Activated CD8-positive, alpha-beta memory T cell treated with anti-CD3 and anti-CD28 coated beads, Interleukin-2, amount 50 U/mL, for 24 hours (primary cell): ENCODE results near the gene TMEM63A.
"Not testable (repeated sequence)": the region's sequence is repeated elsewhere in the genome, so short reads cannot be mapped to it uniquely, and the experiment has no call there.

ENCODE experiments used
- DNase-seq: peaks from one replicate; pipeline ENCODE4 v3.0.0-alpha.2; 2020; ENCODE audit errors: extremely low read depth

Gene TMEM63A

DNA sequence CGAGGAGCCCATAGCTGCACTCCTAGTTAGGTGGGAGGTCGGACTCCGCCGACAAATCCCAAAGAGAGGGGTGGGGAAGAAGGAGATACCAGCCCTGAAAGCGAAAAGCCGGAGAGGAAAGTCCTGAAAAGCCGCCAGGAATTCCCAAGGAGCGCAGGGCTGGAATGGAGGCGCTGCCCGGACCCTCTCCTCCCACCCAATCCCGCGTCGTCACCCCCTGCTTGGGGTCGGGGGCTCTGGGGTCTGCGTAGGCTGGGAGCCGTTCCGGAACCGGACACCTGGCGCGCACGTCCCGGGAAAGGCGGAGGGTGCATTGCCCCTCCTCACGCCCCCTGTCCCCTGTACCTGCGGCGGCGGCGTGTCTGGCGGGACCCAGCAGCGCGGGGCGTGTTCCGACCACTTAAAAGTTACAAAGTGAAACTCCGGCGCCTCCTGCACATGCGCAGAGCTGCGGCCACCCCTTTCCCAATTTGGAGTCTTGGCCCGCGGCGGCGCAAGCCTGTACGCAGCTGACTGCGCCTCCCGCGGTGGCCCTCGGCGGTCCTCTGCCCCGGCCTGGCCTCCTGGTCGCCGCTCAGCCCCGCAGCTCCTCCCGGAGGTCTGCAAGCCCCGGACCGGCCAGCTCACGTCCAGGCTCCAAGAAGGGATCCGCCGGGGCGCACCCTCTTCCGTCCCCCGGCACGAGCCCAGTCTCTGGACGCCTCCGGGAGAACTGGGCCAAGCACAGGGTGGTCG is at the start of gene TMEM63A:
TMEM63A (minus strand) TSS at position 422 of the 735 bp plus-strand sequence. CDS start 4,800 bp downstream, outside the sequence.
- DNase-seq, result peak; percentile 79

DNA sequence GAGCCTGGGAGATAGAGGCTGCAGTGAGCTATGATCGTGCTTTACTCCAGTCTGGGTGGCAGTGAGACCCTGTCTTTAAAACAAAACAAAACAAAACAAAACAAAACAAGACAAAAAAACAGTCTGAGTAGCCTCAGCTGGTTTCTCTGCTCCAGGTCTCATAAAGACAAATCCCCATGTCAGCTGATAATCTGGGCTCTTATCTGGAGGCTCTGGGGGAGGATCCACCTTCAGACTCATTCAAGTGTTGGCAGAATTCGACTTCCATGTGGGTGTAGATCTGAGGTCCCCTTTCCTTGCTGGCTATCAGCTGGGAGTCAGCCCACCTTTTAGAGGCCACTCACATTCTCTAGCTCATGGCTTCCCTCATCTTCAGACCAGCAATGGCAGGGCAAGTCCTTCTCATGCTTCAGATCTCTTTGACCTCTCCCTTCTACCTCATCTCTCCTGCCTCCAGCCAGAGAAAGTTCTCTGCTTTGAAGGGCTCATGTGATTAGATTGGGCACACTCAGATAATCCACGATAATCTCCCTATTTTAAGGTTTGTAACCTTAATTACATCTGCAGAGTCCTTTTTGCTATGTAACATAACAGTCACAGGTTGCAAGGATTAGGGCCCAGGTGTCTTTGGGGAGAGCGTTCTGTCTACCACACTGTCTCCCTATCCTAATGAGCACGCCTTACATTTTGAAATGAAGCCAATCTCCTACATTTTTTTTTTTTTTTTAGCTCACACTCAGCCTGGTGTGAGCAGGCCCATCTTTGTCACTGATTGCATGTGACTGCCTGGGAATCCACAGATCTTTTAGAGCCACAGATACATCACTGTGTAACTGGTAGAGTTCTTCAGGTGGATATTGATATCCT is 49.3 kb upstream of the TMEM63A start:
- DNase-seq, result no peak

DNA sequence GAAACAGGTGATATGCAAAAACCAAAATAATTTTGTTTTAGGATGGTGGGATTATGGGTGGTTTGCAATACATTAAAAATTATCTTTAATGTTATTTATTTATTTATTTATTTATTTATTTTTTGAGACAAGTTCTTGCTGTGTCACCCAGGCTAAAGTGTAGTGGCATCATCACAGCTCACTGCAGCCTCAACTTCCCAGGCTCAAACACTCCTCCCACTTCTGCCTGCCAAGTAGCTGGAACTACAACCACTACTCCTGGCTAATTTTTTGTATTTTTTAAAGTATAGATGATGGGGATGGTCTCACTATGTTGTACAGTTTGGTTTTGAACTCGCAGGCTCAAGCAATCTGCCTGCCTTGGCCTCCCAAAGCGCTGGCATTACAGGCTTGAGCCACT is 48.4 kb upstream of the TMEM63A start:
- no peak for DNase-seq

DNA sequence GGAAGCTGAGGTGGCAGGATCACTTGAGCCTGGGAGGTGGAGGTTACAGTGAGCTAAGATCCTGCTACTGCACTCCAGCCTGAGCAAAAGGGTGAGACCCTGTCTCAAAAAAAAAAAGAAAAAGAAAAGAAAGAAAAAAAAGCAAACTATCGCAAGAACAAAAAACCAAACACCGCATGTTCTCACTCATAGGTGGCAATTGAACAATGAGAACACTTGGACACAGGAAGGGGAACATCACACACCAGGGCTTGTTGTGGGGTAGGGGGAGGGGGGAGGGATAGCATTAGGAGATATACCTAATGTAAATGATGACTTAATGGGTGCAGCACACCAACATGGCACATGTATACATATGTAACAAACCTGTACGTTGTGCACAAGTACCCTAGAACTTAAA is 47.3 kb upstream of the TMEM63A start:
- not testable (repeated sequence) for DNase-seq

DNA sequence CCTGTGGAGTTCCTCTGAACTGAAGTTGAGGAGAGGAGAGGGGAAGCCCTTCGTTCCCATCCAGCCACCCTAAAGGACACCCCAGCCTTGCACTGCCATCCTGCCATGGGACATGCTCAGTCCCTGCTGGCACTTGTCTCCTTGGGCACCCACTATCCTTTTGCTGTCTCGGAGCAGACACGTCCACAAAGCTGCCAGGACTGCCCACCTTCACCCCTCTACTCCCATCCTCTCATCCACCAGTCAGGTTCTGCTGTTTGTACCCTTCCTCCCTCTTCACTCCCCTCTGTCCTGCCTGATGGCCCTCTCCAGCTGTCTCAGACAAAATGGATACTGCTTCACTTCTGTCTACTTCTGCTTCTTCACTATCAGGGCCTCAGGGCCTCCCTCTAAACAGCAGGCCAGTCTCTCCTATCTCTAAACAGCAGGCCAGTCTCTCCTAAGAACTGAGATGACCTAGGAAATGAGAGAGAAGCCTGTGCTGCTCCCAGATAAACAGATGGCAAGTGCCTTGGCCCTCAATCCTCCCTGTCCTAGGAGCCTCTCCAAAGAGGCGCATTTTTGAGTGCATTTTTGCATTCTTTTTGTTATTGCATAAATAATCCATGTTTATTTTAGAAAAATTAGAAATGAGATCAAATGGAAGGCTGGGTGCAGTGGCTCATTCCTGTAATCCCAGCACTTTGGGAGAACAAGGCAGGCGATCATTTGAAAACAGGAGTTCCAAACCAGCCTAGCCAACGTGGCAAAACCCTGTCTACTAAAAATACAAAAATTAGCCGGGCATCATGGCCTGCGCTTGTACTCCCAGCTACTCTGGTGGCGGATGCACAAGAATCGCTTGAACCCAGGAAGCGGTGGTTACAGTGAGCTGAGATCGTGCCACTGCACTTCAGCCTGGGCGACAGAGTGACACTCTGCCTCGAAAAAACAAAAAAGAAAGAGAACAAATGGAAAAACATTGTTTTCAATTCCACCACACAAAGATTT is 46.3 kb upstream of the TMEM63A start:
- DNase-seq, result no peak

DNA sequence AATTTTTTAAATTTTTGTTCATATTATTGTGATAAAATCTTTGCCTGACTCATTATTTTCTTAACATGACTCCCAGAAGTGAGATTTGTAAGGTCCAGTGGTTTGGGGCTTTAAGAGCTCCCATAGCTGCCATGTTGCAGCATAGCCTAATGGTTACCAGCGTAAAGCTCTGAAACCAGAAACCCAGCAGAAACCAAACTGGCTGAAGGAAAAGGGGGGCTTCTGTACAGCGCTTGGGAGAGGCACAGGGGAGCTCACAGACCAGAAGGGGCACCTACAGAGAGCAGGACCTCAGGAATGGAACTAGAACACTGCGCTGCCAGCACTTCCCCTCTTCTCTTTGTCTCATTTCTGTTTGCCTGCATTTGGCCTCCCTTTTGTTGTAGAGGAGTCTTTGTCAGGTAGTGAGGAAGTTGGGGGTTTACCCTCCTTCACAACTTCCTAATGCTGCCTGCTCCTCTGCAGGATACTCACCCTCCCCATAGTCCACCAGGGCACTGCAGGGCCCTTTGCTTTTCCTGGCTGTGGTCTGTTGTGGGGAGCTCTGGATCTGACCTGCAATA is 44.5 kb upstream of the TMEM63A start:
- DNase-seq, result no peak

DNA sequence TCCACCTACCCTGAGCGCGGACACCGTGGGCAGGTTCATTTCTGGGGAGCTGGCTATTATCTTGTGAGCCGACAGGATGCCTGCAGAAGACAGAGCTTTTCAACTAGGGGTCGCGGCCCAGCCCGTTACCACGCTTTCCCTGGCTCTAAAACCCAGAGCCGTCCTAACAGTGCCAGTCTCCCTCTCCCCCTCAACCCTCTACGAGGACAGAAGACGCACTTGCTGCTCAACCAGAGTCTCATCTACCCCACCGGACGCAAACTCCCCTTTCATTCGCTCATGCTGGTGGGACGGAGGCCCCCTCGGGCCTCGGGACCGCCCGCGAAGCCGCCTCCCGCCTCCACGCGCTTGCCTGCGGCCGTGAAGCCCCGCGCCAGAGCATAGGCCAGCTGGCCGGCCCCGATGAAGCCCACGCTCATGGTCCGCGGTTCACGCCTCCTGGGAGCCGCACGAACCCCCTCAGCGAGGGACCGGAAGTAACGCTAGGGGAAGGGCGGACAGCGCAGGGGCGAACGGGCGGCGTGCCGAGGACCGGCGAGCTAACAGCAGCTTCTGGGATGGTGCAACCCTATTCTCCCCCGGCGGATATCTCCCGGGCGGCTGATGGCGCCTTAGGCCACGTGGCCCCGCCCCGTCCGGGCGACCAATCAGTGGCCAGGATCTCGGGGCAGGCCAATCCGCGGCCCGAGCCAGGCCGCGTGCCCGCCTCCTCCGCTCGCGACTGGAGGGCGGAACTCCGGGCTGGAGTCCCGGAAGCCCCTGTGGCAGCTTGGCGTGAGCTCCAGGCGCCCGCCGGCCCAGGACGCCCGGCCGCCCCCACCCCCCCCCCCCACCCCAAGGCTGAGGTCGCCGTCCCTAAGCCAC is 41.7 kb upstream of the TMEM63A start, which contains the start of gene PYCR2:
PYCR2 (minus strand) TSS at position 559 of the 864 bp plus-strand sequence; CDS start at position 419, 140 bp downstream.
- DNase-seq, result peak; percentile 83

DNA sequence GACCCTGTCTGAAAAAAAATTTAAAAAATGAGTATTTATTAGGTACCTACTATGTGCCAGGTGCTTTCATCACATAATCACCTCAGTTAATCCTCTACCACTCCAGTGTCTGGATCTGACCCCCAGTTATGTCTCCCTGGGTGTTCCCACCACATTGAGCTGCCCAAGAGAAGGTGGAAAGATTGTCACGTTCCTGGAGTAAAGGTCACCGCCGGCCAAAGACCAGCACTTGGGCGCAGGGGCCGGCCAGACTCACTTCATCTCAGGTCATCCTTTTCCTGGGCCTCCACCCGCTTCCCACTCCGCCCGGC is 41.2 kb upstream of the TMEM63A start:
- DNase-seq, result no peak

DNA sequence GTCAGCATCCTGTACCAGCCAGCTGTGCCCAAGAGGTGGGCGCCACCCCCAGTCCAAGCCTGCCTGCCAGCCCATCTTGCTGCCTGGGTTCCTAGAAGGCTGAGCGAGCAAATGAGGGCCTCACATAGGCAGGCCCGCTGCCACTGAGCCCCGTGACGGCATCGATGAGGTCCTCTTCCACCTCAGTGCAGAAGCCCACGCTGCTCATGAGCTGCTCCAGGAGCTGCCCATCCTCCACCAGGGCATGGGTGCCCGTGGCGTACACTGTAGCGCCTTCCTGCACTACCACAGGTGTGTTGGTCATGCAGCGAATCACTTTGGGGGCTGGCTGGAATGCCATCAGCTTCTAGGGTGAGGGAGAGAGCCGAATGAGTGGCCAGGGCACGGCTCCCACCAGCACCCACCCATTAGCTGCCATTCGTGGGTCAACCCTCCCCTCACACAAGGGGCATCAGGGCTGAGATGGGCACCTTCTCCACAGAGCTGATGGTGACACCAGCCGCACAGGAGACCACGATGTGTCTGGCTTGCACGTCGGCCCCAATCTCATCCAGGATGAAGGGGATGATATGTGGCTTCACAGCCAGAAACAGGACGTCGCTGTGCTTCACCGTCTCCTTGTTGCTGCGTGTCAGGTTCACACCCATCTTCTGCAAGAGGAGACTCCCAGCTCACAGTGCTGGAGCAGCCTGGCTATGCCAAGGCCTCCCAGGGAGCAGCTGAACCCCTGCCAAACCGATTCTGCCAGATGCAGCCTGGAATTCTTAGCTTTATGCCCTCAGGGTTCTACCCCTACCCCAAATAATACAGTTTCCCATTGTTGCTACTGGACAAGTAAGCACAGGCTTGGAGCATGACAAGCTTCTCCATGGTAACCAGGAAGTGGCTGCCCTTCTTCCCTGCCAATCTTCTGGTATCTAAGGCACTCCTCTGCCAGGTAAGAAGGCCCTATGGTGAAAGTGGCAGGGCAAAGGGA is 39.8 kb upstream of the TMEM63A start:
- DNase-seq, result no peak

DNA sequence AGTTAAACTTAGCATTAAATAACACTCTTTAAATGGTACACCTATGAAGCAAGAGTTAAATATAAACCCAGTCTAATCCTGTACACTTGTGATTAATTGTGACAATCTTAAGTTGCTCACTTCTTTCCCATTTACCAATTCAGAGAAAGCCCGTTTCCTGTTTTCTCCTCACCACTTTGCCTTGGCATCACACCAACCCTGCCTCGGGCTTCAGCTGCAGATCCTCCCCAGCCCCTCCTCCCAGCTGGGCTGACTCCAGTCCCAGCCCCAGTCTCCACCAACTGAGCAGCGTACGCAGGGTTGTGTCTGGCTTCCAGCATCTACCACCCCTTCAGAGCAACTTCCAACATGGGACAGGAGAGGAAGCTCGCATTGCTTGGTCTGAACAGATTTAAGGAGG is 37.7 kb upstream of the TMEM63A start:
- no peak for DNase-seq

DNA sequence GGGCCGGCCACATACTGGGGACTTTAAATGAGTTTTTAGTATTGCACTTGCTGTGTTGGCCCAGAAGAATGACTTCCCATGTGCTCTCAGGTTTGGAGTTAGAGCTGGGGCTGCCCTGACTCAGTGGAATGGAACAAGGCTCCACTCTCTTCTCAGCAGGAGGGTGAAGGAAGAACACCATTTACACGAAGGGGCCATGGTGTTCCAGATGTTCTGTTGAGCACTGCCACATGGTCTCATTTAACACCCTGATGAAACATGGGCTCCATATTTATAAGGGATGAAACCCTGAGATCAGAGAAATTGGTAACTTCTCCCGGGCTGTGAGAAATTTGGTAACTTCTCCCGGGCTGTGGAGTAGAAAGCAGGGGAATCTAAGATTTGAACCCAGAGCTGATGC is 36.1 kb upstream of the TMEM63A start:
- DNase-seq, result no peak

DNA sequence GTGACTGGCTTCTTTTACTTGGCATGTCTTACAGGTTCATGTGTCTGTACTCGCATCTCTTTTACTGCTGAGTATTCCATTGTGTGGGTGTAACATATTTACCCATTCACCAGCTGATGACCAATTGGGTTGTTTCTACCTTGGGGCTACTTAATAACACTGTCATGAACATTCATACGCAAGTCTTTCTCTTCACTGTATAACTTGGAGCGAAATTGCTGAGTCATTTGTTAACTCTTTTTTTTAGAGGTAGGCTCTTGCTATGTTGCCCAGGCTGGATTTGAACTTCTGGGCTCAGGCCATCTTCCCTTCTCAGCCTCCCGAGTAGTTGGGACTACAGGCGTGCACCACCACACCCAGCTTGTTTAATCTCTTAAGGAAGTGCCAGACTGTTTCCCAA is 35.4 kb upstream of the TMEM63A start:
- no peak for DNase-seq

DNA sequence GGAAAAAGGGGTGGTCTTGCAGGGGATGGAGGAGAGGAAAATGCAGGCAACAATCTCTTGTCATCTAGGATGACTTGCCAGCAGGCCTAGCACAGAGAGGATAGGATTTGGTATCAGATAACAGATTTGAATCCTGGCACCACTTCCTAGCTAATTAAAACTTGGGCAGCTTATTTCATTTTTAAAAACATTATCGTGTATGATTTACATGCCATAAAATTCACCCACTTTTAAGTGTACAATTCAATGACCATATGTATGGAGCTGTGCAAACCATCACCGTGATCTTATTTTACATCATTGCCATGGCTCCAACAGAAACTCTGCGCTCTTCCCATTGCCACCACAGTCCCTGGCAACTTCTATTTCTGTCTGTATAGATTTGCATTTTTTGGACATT is 34.9 kb upstream of the TMEM63A start:
- no peak for DNase-seq

DNA sequence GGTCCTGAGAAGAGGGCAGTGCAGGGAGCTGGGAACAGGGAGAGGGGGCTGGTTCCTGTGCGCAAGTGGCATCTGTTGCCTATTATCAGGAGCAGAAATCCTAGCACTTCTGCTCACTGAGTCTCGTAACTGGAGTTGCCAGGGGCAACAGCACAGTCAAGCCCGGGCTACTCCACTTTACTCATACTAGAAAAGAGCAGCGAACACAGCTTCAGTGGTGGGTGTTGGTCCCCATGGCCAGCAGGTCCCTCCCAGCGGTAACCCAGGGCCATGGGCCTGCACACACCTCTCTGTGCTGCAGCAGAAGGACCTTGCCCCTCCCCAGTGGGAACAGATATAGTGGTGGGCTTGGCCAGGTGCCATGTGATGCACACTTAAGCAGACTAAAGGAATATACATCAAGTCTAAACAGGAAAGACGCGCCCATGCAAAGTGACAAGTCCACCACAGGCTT is 33.4 kb upstream of the TMEM63A start:
- DNase-seq, result no peak

DNA sequence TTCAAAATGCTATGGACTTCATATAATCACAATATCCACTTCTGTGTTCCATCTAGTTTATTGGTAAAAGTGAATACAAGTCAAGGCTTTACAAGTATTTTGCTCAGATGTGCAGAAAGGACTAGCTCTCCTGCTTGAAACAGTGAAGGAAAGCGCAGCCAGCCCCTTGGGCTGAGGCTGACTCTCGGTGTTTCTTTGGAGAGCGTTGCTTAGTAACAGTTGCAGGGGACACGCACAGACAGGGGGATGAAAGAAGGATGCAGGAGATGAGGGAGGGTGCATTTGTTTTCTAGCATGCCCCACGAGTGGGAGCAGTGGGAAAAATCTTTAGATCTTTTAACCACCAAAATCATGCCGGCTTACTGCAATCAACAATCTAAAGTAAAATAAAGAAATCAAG is 32.8 kb upstream of the TMEM63A start:
- no peak for DNase-seq

DNA sequence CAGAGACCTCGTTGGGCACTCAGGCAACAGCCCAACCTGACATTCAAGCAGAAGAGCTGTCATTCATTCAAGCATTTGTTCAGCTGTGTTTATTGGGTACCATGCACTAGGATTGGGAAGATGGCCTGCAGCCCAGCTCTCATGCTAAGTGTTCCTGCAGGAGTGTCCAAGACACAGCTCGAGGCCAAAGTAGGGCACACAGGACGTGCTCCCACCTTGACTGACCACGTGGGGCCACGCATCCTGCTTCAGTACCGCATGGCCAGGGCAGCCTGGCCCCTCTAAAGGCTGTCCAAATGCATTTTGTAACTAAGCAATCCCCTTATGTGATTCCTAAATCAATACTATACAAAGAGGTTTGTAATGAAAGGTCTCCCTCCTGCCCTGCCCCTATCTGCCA is 32.2 kb upstream of the TMEM63A start:
- no peak for DNase-seq

DNA sequence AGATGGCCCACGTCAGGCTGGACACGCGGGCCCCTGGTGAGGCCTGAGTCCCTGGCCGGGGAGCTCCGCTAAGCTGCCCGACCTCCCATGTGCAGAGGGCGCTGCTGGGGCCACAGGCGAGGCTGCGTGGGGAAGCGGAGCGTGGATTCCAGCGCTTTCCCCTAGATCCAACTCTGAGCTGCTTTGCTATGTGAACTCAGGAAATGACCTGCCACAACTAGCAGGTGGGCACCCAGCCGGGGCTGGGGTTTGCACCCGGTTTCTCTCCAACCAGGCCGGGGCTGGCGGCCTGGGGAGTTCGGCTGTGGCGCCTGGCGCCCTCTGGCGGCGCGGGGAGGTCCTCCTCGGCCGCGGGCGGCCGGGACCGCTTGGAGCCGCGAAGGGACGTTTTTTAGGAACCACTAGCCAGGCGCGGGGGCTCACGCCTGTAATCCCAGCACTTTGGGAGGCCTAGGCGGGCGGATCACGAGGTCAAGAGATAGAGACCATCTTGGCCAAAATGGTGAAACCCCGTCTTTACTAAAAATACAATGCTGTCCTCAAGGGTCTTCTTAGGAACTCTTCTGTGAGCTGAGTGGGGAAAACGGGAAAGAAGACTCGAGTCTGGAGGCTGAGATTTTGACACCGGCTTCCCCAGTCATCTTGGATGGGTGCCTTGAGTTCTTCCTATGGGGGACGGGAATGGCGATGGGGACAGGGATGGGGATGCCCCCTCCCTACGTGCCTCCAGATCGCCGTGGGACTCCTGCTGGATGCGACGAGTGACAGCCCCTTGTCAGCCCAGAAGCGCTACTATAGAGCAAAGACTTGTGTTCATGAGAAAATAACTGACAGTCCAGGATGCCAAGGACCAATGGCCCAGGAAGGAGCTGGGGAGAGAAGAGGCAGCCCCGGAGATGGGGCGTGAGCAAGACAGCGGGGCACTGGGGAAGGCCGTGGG is 29.3 kb upstream of the TMEM63A start:
- peak; percentile 18 for DNase-seq

DNA sequence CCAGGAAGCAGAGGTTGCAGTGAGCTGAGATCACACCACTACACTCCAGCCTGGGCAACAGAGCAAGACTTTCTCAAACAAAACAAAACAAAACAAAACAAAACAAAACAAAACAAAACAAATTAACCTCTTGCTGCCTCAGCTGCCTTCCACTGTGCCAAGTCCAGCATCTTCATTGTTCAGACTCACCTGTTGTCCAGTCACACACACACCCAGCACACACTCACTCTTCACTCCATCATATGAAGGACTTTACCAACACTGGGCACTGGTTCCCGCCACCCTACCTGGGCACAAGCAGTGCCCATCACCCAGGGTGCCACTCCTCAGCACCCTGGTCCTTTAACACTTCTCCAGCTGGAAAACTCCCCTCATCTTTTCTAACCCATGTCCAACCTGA is 27.3 kb upstream of the TMEM63A start:
- DNase-seq, result no peak
